ENCODE results near the gene FSTL5.

Gene FSTL5

DNA sequence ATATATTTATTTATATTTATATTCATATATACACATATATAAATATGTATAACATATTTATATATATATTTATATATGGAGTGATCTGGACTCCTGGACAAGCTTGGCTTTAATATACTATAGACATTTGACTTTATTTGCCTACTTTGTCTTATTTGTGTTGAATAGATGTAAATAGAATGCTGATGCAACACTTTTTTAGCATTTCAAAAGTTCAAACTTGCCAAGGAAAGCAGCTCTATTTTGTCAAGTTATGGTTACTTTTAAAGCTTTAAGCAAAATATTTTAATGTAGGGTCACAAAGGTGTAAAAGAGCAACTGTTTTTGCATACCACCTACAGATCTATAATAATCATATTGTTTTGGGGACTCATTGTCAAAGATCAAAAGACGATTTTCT, 61.1 kb downstream of the FSTL5 start:
- no peak for DNase-seq

DNA sequence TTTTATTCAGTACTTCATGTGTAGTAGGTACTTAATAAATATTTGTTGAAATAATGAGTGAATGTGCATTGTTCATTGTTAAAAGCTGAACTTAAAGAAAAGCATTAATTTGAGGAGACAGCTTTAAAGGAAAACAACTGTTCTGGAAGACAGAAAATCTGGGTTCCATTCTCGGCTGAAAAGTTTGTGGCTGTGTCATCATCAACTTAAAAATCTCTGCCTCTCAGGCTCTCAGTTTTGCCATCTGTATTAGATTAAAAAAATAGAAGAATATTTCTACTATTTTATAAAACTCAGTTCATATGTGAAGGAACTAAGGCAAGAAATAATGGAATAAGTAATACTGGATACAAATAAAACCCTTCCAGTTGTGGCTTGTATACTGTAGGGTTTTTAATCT, 62.5 kb downstream of the FSTL5 start:
- DNase-seq: no peak

GRCh38 chr4:162075726-162076125, 88.1 kb downstream of the FSTL5 start:
- DNase-seq: no peak

GRCh38 chr4:162061214-162061613, 102.6 kb downstream of the FSTL5 start:
- no peak for DNase-seq

GRCh38 chr4:162059656-162060055, 104.1 kb downstream of the FSTL5 start:
- DNase-seq: no peak

DNA sequence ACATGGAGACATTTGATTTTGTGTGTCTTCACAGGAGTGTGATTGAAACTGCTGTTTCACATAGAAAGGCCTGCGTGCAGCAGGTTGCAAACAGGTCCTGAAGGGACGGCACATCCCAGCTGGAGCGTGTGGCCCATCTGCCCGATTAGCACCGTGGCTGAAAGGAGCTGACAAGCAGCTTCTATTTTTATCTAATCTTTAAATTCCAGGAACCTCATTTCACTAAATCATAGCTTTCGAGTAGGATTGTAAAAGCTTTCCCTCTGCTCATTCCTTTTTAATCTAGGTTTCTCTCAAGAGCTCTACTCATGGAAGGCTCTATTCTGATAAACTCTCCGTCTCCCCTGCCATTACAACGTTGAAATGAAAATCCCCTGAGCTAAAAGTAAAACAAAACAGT, 106.8 kb downstream of the FSTL5 start:
- no peak for DNase-seq

DNA sequence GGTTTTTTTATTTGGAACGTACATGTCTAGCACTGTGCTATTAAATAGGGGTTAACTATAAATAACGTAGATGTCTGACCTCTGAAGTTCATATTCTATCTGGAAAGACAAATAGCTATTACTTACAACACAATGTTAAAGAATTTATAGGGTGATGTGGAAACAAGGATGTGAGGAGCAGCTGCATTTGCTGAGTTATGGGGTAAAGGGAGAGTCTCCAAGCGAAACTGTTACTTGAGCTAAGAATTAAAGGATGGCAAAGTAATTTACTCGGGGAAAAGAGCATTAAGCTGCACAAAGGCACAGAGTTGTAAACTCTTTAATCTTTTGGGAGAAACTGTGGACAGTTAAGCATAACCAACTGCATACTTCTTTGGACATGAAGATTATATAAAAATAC, 117.7 kb downstream of the FSTL5 start:
- DNase-seq: no peak

GRCh38 chr4:162038112-162038511, 125.7 kb downstream of the FSTL5 start:
- DNase-seq: no peak

GRCh38 chr4:162017863-162018262, 145.9 kb downstream of the FSTL5 start:
- DNase-seq: no peak

DNA sequence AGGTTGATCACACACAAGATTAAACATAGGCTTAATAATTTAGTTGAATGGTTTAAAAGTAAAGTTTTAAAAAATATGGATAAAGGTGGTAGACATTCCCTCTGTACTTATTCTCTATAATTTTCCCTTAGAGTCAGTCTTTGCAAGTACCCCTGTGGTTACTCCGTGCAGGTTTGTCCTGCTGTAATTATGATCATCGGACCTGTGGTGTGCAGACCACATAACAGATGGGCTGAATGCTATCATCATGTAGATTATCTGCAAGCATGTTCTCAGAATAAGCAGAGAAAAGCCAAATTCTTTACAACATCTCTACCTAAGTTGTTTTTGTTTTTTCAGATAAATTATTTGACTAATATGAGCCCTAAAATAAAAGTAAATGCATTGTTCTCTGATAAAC, 146.8 kb downstream of the FSTL5 start:
- no peak for DNase-seq

- no peak for DNase-seq
Observed at GRCh38 chr4:162016219-162016618, 147.6 kb downstream of the FSTL5 start.

GRCh38 chr4:162015090-162015489, 148.7 kb downstream of the FSTL5 start:
- DNase-seq: no peak

GRCh38 chr4:162011089-162011488, 152.7 kb downstream of the FSTL5 start:
- DNase-seq: no peak

DNA sequence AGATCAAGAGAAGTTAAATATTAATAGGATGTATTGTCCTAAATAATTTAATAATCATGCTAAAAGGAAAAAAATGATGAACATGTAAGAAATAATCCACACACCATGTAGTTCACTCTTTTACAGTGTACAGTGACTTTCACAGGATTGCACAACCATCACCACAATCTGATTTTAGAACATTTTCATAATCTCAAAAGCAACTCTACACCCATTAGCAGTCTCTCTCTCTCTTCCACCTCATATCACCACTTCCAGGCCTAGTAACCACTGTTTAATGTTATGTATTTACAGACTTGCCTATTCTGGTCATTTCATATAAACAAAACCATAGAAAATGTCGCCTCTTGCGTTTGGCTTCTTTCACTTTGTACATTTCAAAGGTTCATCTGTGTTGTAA, 153.4 kb downstream of the FSTL5 start:
- no peak for DNase-seq

- no peak for DNase-seq
Observed at GRCh38 chr4:161992317-161992716, 171.5 kb downstream of the FSTL5 start.

- DNase-seq: no peak
Observed at GRCh38 chr4:161991811-161992210, 172.0 kb downstream of the FSTL5 start.

GRCh38 chr4:161990721-161991120, 173.1 kb downstream of the FSTL5 start:
- no peak for DNase-seq

GRCh38 chr4:161988946-161989345, 174.9 kb downstream of the FSTL5 start:
- DNase-seq: no peak

- no peak for DNase-seq
Observed at GRCh38 chr4:161987611-161988010, 176.2 kb downstream of the FSTL5 start.

DNA sequence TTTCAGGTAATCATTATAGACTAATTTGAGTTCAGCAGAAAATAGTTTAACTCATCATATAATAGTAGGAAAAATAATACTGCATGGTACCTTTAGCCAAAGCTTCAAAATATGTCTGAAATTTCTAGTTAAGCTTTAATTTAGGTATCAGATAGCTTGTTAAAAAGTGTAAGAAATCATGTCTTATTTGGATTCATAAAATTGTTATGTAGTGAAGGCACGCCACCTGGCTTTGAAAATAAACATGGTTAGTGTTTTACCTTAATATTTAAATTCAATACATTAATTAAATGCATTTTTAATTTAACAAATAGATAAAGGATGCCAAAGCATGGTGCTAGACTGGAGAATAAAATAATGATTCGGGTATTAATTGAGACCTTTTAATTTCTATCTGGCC, 211.4 kb downstream of the FSTL5 start:
- DNase-seq: no peak

- DNase-seq: no peak
Observed at GRCh38 chr4:161949946-161950725, 213.7 kb downstream of the FSTL5 start.

DNA sequence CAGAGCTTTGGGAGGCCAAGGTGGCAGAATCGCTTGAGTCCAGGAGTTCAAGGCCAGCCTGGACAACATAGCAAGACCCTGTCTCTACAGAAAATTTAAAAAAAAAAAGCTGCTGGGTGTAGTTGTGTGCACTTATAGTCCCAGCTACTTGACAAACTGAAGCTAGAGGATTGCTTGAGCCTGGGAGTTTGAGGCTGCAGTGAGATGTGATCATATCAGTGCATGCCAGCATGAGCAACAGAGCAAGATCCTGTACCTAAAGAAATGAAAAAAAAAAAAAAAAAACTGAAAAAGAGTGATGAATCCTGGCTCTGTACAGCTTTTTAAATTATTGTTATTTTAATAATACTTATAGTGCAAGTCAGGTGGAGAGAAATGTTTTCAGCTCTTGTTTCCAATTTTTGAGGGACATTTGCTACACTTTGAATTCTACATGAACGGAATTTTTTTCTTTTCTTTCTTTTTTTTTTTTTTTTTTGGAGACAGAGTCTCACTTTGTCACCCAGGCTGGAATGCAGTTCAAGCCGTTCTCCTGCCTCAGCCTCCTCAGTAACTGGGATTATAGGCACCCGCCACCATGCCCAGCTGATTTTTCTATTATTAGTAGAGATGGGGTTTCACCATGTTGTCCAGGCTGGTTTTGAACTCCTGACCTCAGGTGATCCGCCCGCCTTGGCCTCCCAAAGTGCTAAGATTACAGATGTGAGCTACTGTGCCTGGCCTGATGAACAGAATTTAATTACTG, 215.6 kb downstream of the FSTL5 start:
- no peak for DNase-seq

DNA sequence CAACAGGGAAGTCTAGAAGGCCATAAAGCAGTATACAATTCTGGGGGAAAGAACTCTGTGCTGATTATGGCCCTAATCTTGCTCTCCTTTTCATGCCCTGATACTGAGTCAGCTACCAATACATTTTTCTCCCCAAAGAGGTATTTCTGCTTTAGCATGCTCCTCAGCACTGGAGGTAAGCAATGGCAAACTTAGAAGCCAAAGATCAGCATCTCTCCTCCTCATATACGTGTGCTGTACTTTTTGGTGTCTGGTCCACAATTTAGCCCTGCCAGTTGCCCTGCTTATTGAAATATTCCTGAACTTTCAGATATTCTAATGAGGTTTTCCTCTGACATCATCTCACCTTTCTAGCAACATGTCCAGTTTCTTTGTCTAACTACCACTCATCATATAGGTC, 226.2 kb downstream of the FSTL5 start:
- DNase-seq: no peak
